ENCODE measurements around the gene INPP5K. TPM values are rescaled to one million over a fixed set of nuclear protein-coding genes. Genes with fewer than 3 reads are reported as not detected.

Gene INPP5K
- total RNA-seq, 1 donor from 2014 or later: 50.0 TPM

- ChIA-PET POLR2A (interaction anchor here (0.7 to 1.1 kb wide), 2 partner anchors 9 to 34 kb away, joined by 3 to 4 read pairs; no protein-coding TSS in a partner anchor), CTCF (interaction anchor here (1.6 kb wide), 1 partner anchor 17 kb away, joined by 5 read pairs; no protein-coding TSS in a partner anchor)
- Mint-ChIP-seq H3K36me3 (ENCODE audit: low read depth) (peaks cover 28% of the 10 kb centered on the region), H3K27ac (no peak overlapping the region), H3K4me3 (no peak overlapping the region), H3K4me1 (peaks cover 9% of the 10 kb centered on the region), H3K9me3 (no peaks in the 10 kb centered on the region), H3K27me3 (no peaks in the 10 kb centered on the region)
- ATAC-seq (ENCODE audit: low read depth) (no peak), DNase-seq (no peak)
- intact Hi-C loops (cut with micrococcal nuclease): no loop called here
- TF ChIP-seq CTCF (IDR thresholded peaks at IDR 0.05): no peak
Observed at GRCh38 chr17:1497831-1498230, 18.6 kb downstream of the INPP5K start.

- intact Hi-C loops (cut with micrococcal nuclease): no loop called here
- DNase-seq (no peak), ATAC-seq (ENCODE audit: low read depth) (no peak)
- Mint-ChIP-seq H3K27ac (no peak overlapping the region), H3K36me3 (ENCODE audit: low read depth) (peaks cover 27% of the 10 kb centered on the region), H3K27me3 (no peaks in the 10 kb centered on the region), H3K9me3 (no peaks in the 10 kb centered on the region), H3K4me3 (no peak overlapping the region), H3K4me1 (peaks cover 18% of the 10 kb centered on the region)
- POLR2A ChIA-PET: interaction anchor here (0.6 kb wide), 1 partner anchor 209 kb away, joined by 6 read pairs; no protein-coding TSS in a partner anchor
- no peak for TF ChIP-seq CTCF (IDR thresholded peaks at IDR 0.05)
- CTCF ChIA-PET: no interaction called here
Observed at GRCh38 chr17:1496869-1497268, 19.5 kb downstream of the INPP5K start.

GRCh38 chr17:1495265-1495989 lies 21.0 kb downstream of the INPP5K start:
- peaks cover 25% of the 10 kb centered on the region for H3K36me3 Mint-ChIP-seq (ENCODE audit: low read depth)
- intact Hi-C loops (cut with micrococcal nuclease): no loop called here
- ATAC-seq (ENCODE audit: low read depth) (no peak), DNase-seq (no peak)
- no peaks in the 10 kb centered on the region for H3K27me3 Mint-ChIP-seq
- H3K4me1 Mint-ChIP-seq: peaks cover 24% of the 10 kb centered on the region
- no peak for TF ChIP-seq CTCF (IDR thresholded peaks at IDR 0.05)
- CTCF ChIA-PET: no interaction called here
- H3K27ac Mint-ChIP-seq: no peak overlapping the region
- H3K9me3 Mint-ChIP-seq: no peaks in the 10 kb centered on the region
- POLR2A ChIA-PET: no interaction called here
- H3K4me3 Mint-ChIP-seq: no peak overlapping the region

- H3K4me1 Mint-ChIP-seq: peaks cover 27% of the 10 kb centered on the region
- H3K27me3 Mint-ChIP-seq: no peaks in the 10 kb centered on the region
- H3K36me3 Mint-ChIP-seq (ENCODE audit: low read depth): peaks cover 25% of the 10 kb centered on the region
- DNase-seq: no peak
- ATAC-seq (ENCODE audit: low read depth): no peak
- no peak overlapping the region for H3K4me3 Mint-ChIP-seq
- intact Hi-C loops (cut with micrococcal nuclease): no loop called here
- CTCF ChIA-PET: no interaction called here
- no peak for TF ChIP-seq CTCF (IDR thresholded peaks at IDR 0.05)
- no peak overlapping the region for H3K27ac Mint-ChIP-seq
- POLR2A ChIA-PET: no interaction called here
- H3K9me3 Mint-ChIP-seq: no peaks in the 10 kb centered on the region
Observed at GRCh38 chr17:1494736-1495253, 21.6 kb downstream of the INPP5K start.

GRCh38 chr17:1494203-1494602 lies 22.2 kb downstream of the INPP5K start:
- H3K27ac Mint-ChIP-seq: peak overlapping the region; percentile 2
- ATAC-seq (ENCODE audit: low read depth) (no peak), DNase-seq (no peak)
- H3K36me3 Mint-ChIP-seq (ENCODE audit: low read depth): peaks cover 25% of the 10 kb centered on the region
- no peaks in the 10 kb centered on the region for H3K9me3 Mint-ChIP-seq
- peaks cover 27% of the 10 kb centered on the region for H3K4me1 Mint-ChIP-seq
- ChIA-PET CTCF (no interaction called here), POLR2A (interaction anchor here (1.4 kb wide), 1 partner anchor 17 kb away, joined by 3 read pairs; no protein-coding TSS in a partner anchor)
- peak overlapping the region; percentile 32 for H3K4me3 Mint-ChIP-seq
- TF ChIP-seq CTCF (IDR thresholded peaks at IDR 0.05): no peak
- intact Hi-C loops (cut with micrococcal nuclease): no loop called here
- no peaks in the 10 kb centered on the region for H3K27me3 Mint-ChIP-seq
